ENCODE data around the gene SLC39A9.

The SLC39A9 gene

GRCh38 chr14:69430306-69430939 is 31.9 kb downstream of the SLC39A9 start:
- H3K4me3 ChIP-seq (ENCODE audit: low read depth, low read length): no peak overlapping the region
- DNase-seq (ENCODE audit: low read depth): no peak
- no peak for TF ChIP-seq CTCF (IDR thresholded peaks at IDR 0.05; ENCODE audit: control insufficient read depth, extremely low read depth, insufficient read depth)

- no peak for TF ChIP-seq CTCF (IDR thresholded peaks at IDR 0.05; ENCODE audit: control insufficient read depth, extremely low read depth, insufficient read depth)
- no peak for DNase-seq (ENCODE audit: low read depth)
- H3K4me3 ChIP-seq (ENCODE audit: low read depth, low read length): no peak overlapping the region
Measured at GRCh38 chr14:69432364-69432763, 33.9 kb downstream of the SLC39A9 start.

- no peak for DNase-seq (ENCODE audit: low read depth)
- no peak for TF ChIP-seq CTCF (IDR thresholded peaks at IDR 0.05; ENCODE audit: control insufficient read depth, extremely low read depth, insufficient read depth)
- H3K4me3 ChIP-seq (ENCODE audit: low read depth, low read length): no peak overlapping the region
Measured at GRCh38 chr14:69439521-69440270, 41.2 kb downstream of the SLC39A9 start.

- no peak for DNase-seq (ENCODE audit: low read depth)
- H3K4me3 ChIP-seq (ENCODE audit: low read depth, low read length): no peak overlapping the region
- TF ChIP-seq CTCF (IDR thresholded peaks at IDR 0.05; ENCODE audit: control insufficient read depth, extremely low read depth, insufficient read depth): no peak
Measured at GRCh38 chr14:69441948-69442347, 43.5 kb downstream of the SLC39A9 start.

- no peak for TF ChIP-seq CTCF (IDR thresholded peaks at IDR 0.05; ENCODE audit: control insufficient read depth, extremely low read depth, insufficient read depth)
- no peak overlapping the region for H3K4me3 ChIP-seq (ENCODE audit: low read depth, low read length)
- no peak for DNase-seq (ENCODE audit: low read depth)
Measured at GRCh38 chr14:69443296-69443805, 44.9 kb downstream of the SLC39A9 start.

GRCh38 chr14:69449216-69449615 is 50.7 kb downstream of the SLC39A9 start:
- TF ChIP-seq CTCF (IDR thresholded peaks at IDR 0.05; ENCODE audit: control insufficient read depth, extremely low read depth, insufficient read depth): no peak
- DNase-seq (ENCODE audit: low read depth): no peak
- no peak overlapping the region for H3K4me3 ChIP-seq (ENCODE audit: low read depth, low read length)

Measured in LNCaP clone FGC (cell line).